Transverse colon (tissue), 4 donors: Measurements from ENCODE around the gene HOXA3. TPM values are rescaled to one million over a fixed set of nuclear protein-coding genes. Genes with fewer than 3 reads are reported as not detected.

ENCODE experiments used
- DNase-seq: peaks from one replicate; pipeline ENCODE4 v3.0.0-alpha.2; 2019
- H3K27ac ChIP-seq, 4 donors: fragments of 200-600 bp; sonication (generic); 2 replicates each; pipeline ENCODE4 v1.5.1; 2016 to 2018; ENCODE audit warnings: inconsistent platforms in 4 of 4
- H3K27me3 ChIP-seq: fragments of 200-600 bp; sonication (generic); 2 replicates; pipeline ENCODE4 v1.5.1; 2017; ENCODE audit warnings: inconsistent platforms
- H3K36me3 ChIP-seq, 4 donors: fragments of 200-600 bp; sonication (generic); 2 replicates each; pipeline ENCODE4 v1.5.1; 2017 to 2019; ENCODE audit warnings: inconsistent platforms in 4 of 4
- H3K4me1 ChIP-seq, 4 donors: fragments of 200-600 bp; sonication (generic); 2 replicates each; pipeline ENCODE4 v1.5.1; 2017 to 2020; ENCODE audit warnings: inconsistent platforms in 4 of 4
- H3K4me3 ChIP-seq, 4 donors: fragments of 200-600 bp; sonication (generic); 1 replicate in 1 of 4; 2 replicates in 3 of 4; pipeline versions ENCODE4 v1.5.1 to v1.6.1; 2017 to 2019; ENCODE audit warnings: inconsistent platforms in 4 of 4
- H3K9me3 ChIP-seq, 2 donors: fragments of 200-600 bp; sonication (generic); 2 replicates each; pipeline ENCODE4 v1.5.1; 2017 to 2019; ENCODE audit warnings: inconsistent platforms in 2 of 2
- EP300 ChIP-seq: sonication (generic); formaldehyde crosslinking; IDR thresholded peaks from one replicate; pipeline ENCODE4 v1.6.1; 2017; ENCODE audit warnings: antibody characterized with exemption, low read depth
- POLR2A ChIP-seq: fragments of 450-650 bp; IDR thresholded peaks from one replicate; pipeline ENCODE4 v1.6.1; 2016; ENCODE audit warnings: antibody characterized with exemption, mild to moderate bottlenecking, moderate library complexity
- POLR2AphosphoS5 ChIP-seq, 3 donors: sonication (generic); formaldehyde crosslinking; IDR thresholded peaks; one replicate each; pipeline ENCODE4 v1.6.1; 2016; ENCODE audit warnings: antibody characterized with exemption in 3 of 3
- WGBS, 2 donors: methylation state at CpG; one replicate each; pipeline ENCODE4 v1.1.5; 2018; ENCODE audit warnings: low coverage in 1 of 2; 5-methylcytosine and 5-hydroxymethylcytosine counted together
- in situ Hi-C, 4 donors: fragments of 200-750 bp; cut with MboI; loops; one replicate each; pipeline versions ENCODE4 v1.15.0 to v1.15.1; 2017; ENCODE audit warnings: low sequenced_read_pairs in 3 of 4, low pct_ligation_motif_present in 1 of 4, low pct_unique_long_range_greater_than_20kb in 1 of 4
- intact Hi-C: fragments of 100-400 bp; cut with DNase I; formaldehyde crosslinking; loops from one replicate; pipeline ENCODE4 v1.15.1; 2023; ENCODE audit warnings: low total_unique reads
- total RNA-seq, 4 donors: library from RNA; depleted of rRNA; stranded (reverse); fragments of >200 nt; gene quantifications; one replicate each; pipeline ENCODE4 v1.1.0, GENCODE V29; 2016
- TF ChIP-seq, protein P1 (sequence below), 5 experiments: fragments of 200-600 bp in 3 of 5; fragments of 450-650 bp in 2 of 5; sonication (generic) in 3 of 5; IDR thresholded peaks; 1 replicate in 2 of 5; 2 replicates in 3 of 5; pipeline ENCODE4 v1.5.1; 2016 to 2017; ENCODE audit warnings: antibody characterized with exemption in 5 of 5, inconsistent platforms in 3 of 5, mild to moderate bottlenecking in 2 of 5, moderate library complexity in 1 of 5

The HOXA3 gene
- total RNA-seq, 4 donors from 2014 or later, result 14.1 to 27.3 (median 15.7) TPM

DNA sequence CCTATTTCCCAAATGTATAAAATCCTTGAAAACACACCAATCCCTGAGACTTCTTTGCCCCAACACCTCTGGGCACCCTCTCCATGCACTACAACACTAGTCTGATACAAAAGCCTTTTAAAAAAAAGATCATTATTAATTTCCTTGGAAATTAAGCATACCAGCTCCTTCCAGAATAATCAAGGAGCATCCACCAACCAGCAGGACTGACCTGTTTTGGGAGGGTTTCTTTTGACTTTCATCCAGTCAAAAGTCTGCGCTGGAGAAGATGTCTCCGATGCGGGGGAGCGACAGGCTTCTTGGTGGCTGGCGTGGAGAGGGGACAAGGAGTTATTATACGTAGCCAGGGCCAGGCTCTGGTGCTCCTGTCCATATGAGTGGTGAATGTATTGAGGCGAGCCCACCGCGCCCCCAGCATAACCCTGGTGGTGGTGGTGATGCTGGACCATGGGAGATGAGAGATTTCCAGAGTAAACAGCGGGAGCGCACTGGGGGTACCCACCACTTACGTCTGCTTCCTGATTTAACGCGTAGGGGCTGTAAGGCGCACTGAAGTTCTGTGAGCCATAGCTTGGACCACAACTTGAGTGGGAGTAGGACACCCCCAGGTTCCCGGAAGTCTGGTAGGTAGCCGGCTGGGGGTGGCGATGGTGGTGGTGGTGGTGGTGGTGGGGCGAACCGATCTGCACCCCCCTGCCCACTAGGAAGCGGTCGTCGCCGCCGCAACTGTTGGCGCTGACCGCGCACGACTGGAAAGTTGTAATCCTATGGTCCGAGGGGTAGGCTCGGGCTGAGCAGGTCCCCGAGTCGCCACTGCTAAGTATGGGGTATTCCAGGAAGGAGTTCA lies 57.1 kb downstream of the HOXA3 start:
- Histone ChIP-seq H3K27ac (peak overlapping the region; percentile 90 to 96 (median 92)), H3K4me3 (peak overlapping the region; percentile 12 to 97 (median 64)), H3K9me3 (no peaks in the 10 kb centered on the region), H3K27me3 (peaks cover 7% of the 10 kb centered on the region), H3K4me1 (peaks cover 19 to 39% (median 33%) of the 10 kb centered on the region in 4 donors), H3K36me3 (no peaks in the 10 kb centered on the region)
- no peak for DNase-seq
- 27 to 91% methylated on average over 4 to 30 of the region's 33 CpGs for WGBS, 2 donors
- TF ChIP-seq, protein P1, sequence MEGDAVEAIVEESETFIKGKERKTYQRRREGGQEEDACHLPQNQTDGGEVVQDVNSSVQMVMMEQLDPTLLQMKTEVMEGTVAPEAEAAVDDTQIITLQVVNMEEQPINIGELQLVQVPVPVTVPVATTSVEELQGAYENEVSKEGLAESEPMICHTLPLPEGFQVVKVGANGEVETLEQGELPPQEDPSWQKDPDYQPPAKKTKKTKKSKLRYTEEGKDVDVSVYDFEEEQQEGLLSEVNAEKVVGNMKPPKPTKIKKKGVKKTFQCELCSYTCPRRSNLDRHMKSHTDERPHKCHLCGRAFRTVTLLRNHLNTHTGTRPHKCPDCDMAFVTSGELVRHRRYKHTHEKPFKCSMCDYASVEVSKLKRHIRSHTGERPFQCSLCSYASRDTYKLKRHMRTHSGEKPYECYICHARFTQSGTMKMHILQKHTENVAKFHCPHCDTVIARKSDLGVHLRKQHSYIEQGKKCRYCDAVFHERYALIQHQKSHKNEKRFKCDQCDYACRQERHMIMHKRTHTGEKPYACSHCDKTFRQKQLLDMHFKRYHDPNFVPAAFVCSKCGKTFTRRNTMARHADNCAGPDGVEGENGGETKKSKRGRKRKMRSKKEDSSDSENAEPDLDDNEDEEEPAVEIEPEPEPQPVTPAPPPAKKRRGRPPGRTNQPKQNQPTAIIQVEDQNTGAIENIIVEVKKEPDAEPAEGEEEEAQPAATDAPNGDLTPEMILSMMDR (IDR thresholded peaks at IDR 0.05), result no peak
- TF ChIP-seq EP300 (no peak), POLR2A (no peak), POLR2AphosphoS5 (IDR thresholded peaks at IDR 0.05) (no peak)
- in situ Hi-C loops (loop anchor here in 1 of 4 donors (10.0 kb wide), 1 partner anchor 240 kb away; no protein-coding TSS in a partner anchor), intact Hi-C loops (loop anchor here (10.0 kb wide), 1 partner anchor 240 kb away; no protein-coding TSS in a partner anchor)

DNA sequence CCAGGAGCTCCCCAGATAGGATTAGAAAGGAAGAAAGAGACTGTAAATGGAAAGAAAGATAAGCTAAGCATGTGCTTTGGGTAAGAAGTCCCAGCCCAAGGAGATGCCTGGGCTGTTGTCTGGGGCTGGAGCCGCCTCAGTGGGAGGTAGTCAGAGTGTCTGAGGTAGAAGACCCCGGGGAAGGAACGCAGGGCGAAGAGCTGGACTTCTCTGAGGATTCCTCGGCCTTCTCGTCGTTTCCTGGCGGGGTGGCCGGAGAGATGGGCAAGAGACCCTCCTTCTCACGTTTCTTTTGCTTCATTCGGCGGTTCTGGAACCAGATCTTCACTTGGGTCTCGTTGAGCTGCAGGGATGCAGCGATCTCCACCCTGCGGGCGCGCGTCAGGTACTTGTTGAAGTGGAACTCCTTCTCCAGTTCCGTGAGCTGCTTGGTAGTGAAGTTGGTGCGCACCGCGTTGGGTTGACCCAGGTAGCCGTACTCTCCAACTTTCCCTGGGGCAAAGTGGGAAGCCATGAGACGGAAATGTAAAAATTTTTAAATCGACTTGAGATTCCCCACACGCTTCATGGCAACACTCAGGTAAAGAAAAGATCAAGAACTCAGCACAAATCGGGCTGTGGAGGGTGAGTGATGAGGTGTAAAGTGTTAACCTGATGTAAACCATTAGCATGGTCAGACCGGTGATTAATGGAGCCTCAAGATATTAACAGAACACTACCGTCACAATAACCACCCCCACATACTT lies 57.9 kb downstream of the HOXA3 start:
- TF ChIP-seq EP300, result no peak
- TF ChIP-seq, protein P1 (IDR thresholded peaks at IDR 0.05), result no peak
- TF ChIP-seq POLR2AphosphoS5 (IDR thresholded peaks at IDR 0.05), result no peak
- TF ChIP-seq POLR2A, result no peak
- no peak for DNase-seq
- Histone ChIP-seq H3K4me1 (peaks cover 11 to 31% (median 25%) of the 10 kb centered on the region in 4 donors), H3K27me3 (peaks cover 13% of the 10 kb centered on the region), H3K4me3 (no peak overlapping the region), H3K27ac (no peak overlapping the region), H3K36me3 (no peaks in the 10 kb centered on the region), H3K9me3 (no peaks in the 10 kb centered on the region)
- 80 to 81% methylated on average over 4 to 29 of the region's 29 CpGs for WGBS, 2 donors
- in situ Hi-C loops, result loop anchor here in 1 of 4 donors (10.0 kb wide), 1 partner anchor 240 kb away; no protein-coding TSS in a partner anchor
- intact Hi-C loops, result loop anchor here (10.0 kb wide), 1 partner anchor 240 kb away; no protein-coding TSS in a partner anchor

- in situ Hi-C loops, result loop anchor here in 1 of 4 donors (10.0 kb wide), 1 partner anchor 239 kb away; no protein-coding TSS in a partner anchor
- H3K36me3 ChIP-seq, result no peaks in the 10 kb centered on the region
- TF ChIP-seq POLR2A (no peak), EP300 (no peak), POLR2AphosphoS5 (IDR thresholded peaks at IDR 0.05) (no peak)
- TF ChIP-seq, protein P1 (IDR thresholded peaks at IDR 0.05), result no peak
- no peak overlapping the region for H3K4me3 ChIP-seq
- no peaks in the 10 kb centered on the region for H3K9me3 ChIP-seq
- no peak for DNase-seq
- H3K27me3 ChIP-seq, result peaks cover 23% of the 10 kb centered on the region
- 82 to 87% methylated on average over 6 of the region's 6 CpGs for WGBS, 2 donors
- H3K27ac ChIP-seq, result no peak overlapping the region
- peaks cover 11 to 19% (median 17%) of the 10 kb centered on the region in 4 donors for H3K4me1 ChIP-seq
- intact Hi-C loops, result loop anchor here (10.0 kb wide), 1 partner anchor 239 kb away; no protein-coding TSS in a partner anchor
Observed at GRCh38 chr7:27093184-27093895, 59.0 kb downstream of the HOXA3 start.
